ENCODE measurements around the gene GYG1. TPM values are rescaled to one million over a fixed set of nuclear protein-coding genes. Genes with fewer than 3 reads are reported as not detected.

GYG1 gene
- total RNA-seq, 1 donor from 2014 or later, result 26.0 TPM

GRCh38 chr3:148970271-148970670 is 21.1 kb upstream of the GYG1 start:
- no peak for DNase-seq (ENCODE audit: low spot score, unreplicated experiment)
- H3K36me3 Mint-ChIP-seq (ENCODE audit: insufficient read depth), result no peaks in the 10 kb centered on the region
- no peak overlapping the region for H3K27ac Mint-ChIP-seq
- no peak for TF ChIP-seq CTCF (IDR thresholded peaks at IDR 0.05; ENCODE audit: unreplicated experiment)
- no peaks in the 10 kb centered on the region for H3K9me3 Mint-ChIP-seq (ENCODE audit: low read depth)
- H3K27me3 Mint-ChIP-seq, result no peaks in the 10 kb centered on the region
- H3K4me3 Mint-ChIP-seq (ENCODE audit: low read depth), result no peak overlapping the region
- H3K4me1 Mint-ChIP-seq (ENCODE audit: low read depth), result no peaks in the 10 kb centered on the region

GRCh38 chr3:148971401-148972163 is 19.8 kb upstream of the GYG1 start:
- no peak for TF ChIP-seq CTCF (IDR thresholded peaks at IDR 0.05; ENCODE audit: unreplicated experiment)
- no peak overlapping the region for H3K27ac Mint-ChIP-seq
- no peaks in the 10 kb centered on the region for H3K4me1 Mint-ChIP-seq (ENCODE audit: low read depth)
- peaks cover under 1% of the 10 kb centered on the region for H3K9me3 Mint-ChIP-seq (ENCODE audit: low read depth)
- no peaks in the 10 kb centered on the region for H3K27me3 Mint-ChIP-seq
- DNase-seq (ENCODE audit: low spot score, unreplicated experiment), result no peak
- H3K4me3 Mint-ChIP-seq (ENCODE audit: low read depth), result no peak overlapping the region
- H3K36me3 Mint-ChIP-seq (ENCODE audit: insufficient read depth), result no peaks in the 10 kb centered on the region

- Mint-ChIP-seq H3K9me3 (ENCODE audit: low read depth) (peaks cover 8% of the 10 kb centered on the region), H3K4me1 (ENCODE audit: low read depth) (no peaks in the 10 kb centered on the region), H3K27ac (no peak overlapping the region), H3K4me3 (ENCODE audit: low read depth) (no peak overlapping the region), H3K36me3 (ENCODE audit: insufficient read depth) (no peaks in the 10 kb centered on the region), H3K27me3 (no peaks in the 10 kb centered on the region)
- no peak for DNase-seq (ENCODE audit: low spot score, unreplicated experiment)
- TF ChIP-seq CTCF (IDR thresholded peaks at IDR 0.05; ENCODE audit: unreplicated experiment), result no peak
These were observed 16.6 kb upstream of the GYG1 start for GRCh38 chr3:148974726-148975125.

GRCh38 chr3:148975248-148975647 is 16.1 kb upstream of the GYG1 start:
- no peak for TF ChIP-seq CTCF (IDR thresholded peaks at IDR 0.05; ENCODE audit: unreplicated experiment)
- Mint-ChIP-seq H3K27me3 (no peaks in the 10 kb centered on the region), H3K4me1 (ENCODE audit: low read depth) (no peaks in the 10 kb centered on the region), H3K27ac (no peak overlapping the region), H3K36me3 (ENCODE audit: insufficient read depth) (no peaks in the 10 kb centered on the region), H3K9me3 (ENCODE audit: low read depth) (peaks cover 8% of the 10 kb centered on the region), H3K4me3 (ENCODE audit: low read depth) (no peak overlapping the region)
- no peak for DNase-seq (ENCODE audit: low spot score, unreplicated experiment)

DNA sequence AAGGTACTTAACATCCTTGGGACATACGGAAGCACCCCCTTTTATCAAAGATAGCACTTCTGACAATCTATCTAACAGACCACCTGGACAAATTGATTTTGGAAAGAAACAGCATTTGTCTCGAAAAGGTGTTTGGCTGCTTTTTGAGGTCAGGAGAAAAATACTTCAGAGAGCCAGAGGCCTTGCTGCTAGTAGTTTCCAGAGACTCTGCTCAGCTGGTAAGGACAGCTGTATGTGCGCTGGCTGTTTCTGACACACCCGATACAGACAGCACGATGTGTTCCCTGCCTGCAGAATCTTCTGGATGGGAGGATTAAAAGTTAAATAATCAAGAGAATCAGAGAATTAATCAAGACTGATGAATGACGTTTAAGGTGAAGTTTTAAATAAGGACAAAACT is 15.6 kb upstream of the GYG1 start:
- DNase-seq (ENCODE audit: low spot score, unreplicated experiment), result no peak
- H3K27ac Mint-ChIP-seq, result no peak overlapping the region
- H3K36me3 Mint-ChIP-seq (ENCODE audit: insufficient read depth), result no peaks in the 10 kb centered on the region
- no peaks in the 10 kb centered on the region for H3K27me3 Mint-ChIP-seq
- no peak overlapping the region for H3K4me3 Mint-ChIP-seq (ENCODE audit: low read depth)
- TF ChIP-seq CTCF (IDR thresholded peaks at IDR 0.05; ENCODE audit: unreplicated experiment), result no peak
- H3K9me3 Mint-ChIP-seq (ENCODE audit: low read depth), result peaks cover 8% of the 10 kb centered on the region
- no peaks in the 10 kb centered on the region for H3K4me1 Mint-ChIP-seq (ENCODE audit: low read depth)
